ENCODE data around the gene PAFAH1B1.
"Not testable (repeated sequence)": the region's sequence is repeated elsewhere in the genome, so short reads cannot be mapped to it uniquely, and the experiment has no call there.

The PAFAH1B1 gene

DNA sequence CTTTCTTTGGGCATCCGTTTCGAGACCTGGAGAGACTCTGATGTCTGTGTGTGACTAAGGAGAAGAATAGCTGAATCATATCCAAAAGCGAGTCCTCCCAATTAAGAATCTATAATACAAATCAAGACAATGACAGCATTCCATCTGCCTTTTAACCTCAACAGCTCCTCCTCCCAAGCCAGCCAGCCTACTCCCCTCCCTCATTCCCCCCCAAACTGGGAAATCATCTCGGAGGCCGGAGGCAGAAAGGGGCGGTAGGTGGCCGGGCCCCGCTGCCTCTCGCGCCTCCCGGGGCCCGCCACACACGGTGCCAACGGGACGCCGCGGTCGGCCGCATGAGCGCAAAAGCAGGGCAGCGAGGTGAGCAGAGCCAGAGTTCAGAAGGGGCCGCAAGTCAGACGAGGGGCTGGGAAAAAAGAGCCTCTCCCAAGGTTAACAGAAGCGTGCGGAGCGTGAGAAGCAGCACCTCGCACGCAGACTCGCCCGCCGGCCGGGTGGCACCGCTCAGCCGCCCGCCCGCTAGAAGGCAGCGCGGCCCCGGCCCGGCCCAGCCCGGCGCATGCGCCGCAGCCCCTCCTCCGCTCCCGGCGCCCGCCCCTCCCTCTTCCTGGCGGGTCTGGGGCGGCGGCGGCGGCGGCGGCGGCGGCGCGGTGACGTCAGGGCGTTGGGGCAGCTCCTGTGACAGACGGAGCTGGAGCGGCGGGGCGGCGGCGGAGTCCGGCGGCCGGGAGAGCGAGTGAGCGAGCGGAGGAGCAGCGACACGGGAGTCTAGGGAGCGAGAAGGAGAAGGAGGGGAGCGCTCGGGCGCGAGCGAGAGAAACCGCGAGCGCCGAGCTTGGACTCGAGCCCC is at the start of gene PAFAH1B1:
TSS of gene PAFAH1B1 (plus strand) at position 684 of the 850 bp plus-strand sequence. CDS start 44,635 bp downstream, outside the sequence.
- peak; percentile 90 for DNase-seq (ENCODE audit: low spot score)

DNA sequence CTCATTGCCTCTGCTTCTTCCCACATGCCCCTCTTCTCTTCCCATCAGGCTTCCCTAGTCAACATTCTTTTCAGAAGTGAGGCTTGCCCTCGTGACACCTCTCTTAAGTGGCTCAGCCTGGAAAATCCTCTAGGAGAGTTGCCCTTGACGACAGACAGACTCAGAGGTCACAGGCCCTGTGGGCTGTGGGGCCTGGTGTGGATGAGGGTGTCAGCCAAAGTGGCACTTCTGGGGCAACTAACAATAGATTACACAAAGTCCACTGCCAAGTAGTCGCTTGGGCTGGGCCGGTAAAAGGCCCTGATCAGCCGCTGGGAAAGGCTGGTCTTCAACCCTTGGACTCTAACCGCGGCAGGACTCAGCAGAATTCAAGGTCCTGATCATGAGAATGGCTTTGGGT is 48.1 kb upstream of the PAFAH1B1 start:
- no peak for DNase-seq (ENCODE audit: low spot score)

DNA sequence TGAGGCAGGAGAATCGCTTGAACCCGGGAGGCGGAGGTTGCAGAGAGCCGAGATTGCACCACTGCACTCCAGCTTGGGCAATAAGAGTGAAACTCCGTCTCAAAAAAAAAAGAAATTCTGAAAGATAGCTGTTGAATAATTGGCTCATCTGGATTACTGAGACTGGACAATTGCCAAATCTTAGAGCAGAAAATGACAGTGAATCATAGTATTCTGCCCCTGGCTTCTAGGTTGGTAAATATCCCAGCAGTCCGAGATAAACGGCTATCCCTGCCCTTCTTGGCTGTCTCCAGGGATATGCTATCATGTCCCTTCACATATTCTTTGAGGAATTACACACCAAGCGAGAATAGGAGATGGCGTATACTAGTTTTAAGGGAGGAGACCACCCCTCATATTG is 46.3 kb upstream of the PAFAH1B1 start:
- no peak for DNase-seq (ENCODE audit: low spot score)

DNA sequence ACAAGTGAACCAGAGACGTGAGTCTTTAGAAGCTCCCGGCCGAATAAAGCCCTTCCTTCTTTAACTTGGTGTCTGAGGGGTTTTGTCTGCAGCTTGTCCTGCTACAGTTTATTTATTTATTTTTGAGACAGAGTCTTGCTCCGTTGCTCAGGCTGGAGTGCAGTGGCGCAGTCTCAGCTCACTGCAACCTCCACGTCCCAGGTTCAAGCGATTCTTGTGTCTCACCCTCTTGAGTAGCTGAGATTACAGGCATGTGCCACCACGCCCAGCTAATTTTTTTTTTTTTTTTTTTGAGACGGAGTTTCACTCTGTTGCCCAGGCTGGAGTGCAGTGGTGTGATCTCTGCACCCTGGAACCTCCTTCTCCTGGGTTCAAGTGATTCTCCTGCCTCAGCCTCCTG is 45.4 kb upstream of the PAFAH1B1 start:
- DNase-seq (ENCODE audit: low spot score): not testable (repeated sequence)

DNA sequence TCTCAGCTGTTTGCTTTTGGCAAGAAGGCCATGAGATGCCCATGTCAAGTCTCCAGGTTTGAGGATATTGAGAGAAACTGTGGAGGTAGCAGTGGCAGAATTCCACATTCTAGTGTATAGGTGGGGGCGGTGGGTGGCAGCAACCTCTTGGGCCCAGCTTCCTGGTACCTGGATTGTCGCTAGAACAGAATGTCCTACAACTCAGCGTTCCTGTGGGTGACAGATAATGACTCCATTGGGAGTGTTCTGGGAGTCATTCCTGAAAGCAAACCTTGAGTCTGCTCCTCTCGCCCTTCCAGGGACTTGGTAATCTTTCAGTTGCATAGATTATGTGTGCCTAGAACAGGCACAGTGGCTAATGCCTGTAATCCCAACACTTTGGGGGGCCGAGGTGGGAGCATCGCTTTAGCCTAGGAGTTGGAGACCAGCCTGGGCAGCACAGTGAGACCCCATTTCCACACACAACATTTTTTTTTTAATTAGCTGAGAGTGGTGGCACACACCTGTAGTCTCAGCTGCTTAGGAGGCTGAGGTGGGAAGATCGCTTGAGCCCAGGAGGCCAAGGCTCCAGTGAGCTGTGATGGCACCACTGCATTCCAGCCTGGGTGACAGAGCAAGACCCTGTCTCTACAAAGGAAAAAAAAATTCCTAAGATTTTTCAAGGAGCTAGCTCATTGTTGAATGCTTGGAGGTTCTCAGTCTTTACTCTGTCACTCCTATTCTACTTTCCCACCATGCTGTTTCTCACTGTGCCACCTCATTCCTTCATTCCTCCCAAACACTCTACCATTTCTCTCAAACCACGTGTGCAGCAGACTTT is 43.9 kb upstream of the PAFAH1B1 start:
- DNase-seq (ENCODE audit: low spot score): no peak

DNA sequence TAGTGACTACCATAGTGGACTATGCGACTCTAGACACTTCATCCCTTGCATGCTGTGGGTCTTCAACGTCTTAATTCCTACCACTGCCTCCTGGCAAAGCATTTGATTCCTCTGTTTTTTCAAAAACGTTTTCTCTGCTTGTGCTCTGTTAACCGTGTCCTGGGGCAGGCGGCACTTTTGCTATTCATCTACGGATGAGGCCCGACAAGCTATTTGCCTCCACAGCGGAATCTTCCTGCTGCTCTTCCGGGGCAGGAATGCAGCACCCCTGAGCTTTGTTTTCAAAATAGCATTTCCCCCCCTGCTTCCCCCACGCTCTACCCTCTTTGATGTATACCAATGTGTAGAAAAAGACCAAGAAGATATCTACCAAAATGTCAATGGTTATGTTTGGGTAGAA is 42.0 kb upstream of the PAFAH1B1 start:
- no peak for DNase-seq (ENCODE audit: low spot score)

DNA sequence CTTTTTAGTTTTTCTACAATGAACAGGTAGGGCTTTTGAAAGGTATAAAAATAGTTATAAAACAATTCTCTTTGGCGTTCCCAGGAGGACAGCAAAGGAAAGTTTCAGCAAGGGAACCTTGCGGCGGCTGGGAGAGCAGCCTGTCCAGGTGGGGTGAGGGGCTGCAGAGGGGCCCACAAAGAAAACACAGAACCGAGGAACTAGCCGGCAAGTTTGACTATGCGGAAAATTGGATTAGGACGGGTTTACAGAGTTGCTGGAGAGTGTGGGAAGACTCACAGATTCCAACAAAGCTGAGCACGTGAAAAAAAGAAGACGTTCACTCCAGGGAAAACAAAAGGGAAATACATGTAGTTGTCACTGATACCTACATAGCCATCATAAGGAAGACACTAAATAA is 41.5 kb upstream of the PAFAH1B1 start:
- DNase-seq (ENCODE audit: low spot score): no peak

DNA sequence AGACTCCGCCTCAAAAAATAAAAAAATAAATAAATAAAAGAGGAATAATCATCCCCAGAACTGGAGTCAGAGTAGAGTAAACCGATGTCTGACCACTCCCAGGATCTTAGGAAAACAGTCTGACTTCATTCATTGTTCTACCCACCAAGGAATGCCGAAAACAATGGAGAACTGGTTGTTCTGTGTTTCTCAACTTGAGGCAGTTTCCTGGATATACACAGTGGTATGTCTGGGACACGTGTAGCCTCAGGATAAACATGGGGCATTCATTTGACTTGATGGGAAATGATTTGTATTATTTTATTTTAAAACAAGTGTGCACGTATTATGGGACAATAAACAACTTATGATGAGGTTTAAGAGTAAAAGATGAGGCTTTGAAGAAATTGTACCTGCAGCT is 32.8 kb upstream of the PAFAH1B1 start:
- DNase-seq (ENCODE audit: low spot score): no peak

DNA sequence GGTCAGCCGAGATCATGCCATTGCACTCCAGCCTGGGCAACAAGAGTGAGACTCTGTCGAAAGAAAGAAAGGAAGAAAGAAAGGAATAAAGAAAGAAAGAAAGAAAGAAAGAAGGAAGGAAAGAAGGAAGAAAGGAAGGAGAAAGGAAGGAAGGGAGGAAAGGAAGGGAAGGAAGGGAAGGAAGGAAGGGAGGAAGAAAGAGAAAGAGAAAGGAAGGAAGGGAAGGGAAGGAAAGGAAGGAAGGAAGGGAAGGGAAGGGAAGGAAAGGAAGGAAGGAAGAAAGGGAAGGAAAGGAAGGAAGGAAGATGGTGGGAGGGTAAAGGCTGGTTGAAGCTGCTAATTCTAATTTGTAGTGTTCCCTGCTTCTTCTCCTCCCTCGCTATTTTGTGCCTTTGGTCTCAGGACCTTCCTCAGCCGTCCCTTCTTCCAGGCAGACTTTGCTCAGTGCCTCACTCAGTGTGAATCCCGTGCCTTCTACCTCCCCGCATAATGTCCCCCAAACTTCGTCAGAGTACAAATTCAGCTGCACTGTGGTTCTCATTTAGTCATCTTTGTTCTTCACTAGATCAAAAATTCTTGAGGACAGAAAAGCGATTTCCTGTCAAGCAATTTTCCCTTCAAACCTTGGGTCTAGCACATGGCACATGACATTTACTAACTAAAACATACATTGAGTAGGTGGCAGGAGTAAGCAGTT is 31.1 kb upstream of the PAFAH1B1 start:
- DNase-seq (ENCODE audit: low spot score): no peak

DNA sequence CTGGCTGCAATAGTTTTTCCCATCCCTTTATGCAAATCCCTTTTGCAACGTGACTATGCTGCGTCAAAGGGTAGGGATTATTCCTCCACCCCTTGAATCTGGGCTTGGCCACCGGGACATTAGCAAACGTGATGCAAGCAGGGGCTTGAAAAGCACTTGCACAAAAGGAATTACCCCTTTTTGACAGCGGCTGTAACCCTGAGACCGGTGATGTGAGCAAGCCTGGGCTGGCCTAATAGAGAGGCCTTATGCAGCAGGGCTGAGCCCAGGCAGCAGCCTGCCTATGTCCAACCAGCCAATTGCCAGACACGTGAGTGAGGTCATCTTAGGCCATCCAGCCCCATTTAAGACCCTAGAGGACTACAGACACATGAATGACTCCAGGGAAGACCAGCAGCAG is 30.4 kb upstream of the PAFAH1B1 start:
- DNase-seq (ENCODE audit: low spot score): no peak

DNA sequence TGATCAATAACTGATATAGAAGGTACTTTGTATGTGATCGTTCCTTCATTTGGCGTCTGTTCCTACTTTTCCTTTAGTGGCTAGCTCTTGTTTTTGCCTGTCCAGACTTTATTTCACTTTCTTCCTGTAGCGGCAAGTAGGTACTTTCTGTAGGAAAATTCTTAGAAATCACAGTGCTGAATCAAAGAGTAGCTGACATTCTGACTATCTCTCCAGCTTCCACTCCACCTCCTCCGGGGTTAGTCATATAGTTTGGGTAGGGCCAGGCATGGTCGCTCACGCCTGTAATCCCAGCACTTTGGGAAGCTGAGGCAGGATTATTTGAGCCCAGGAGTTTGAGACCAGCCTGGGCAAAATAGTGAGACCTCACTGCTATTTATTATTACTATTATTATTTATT is 29.9 kb upstream of the PAFAH1B1 start:
- DNase-seq (ENCODE audit: low spot score): no peak

DNA sequence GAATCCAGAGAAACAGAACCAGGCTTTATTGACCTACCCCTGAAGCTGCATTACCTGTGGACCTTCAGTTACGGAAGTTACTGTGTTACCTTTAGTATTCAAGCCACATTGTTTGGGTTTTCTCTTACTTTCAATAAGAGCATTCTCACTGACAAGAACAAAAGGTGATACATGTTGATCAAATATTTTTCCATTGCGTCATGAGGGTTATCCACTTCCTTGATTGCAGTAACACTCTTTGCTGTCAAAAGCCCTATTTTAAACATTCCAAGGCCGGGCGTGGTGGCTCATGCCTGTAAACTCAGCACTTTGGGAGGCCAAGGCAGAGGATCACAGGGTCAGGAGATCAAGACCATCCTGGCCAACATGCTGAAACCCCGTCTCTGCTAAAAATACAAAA is 28.6 kb upstream of the PAFAH1B1 start:
- no peak for DNase-seq (ENCODE audit: low spot score)

DNA sequence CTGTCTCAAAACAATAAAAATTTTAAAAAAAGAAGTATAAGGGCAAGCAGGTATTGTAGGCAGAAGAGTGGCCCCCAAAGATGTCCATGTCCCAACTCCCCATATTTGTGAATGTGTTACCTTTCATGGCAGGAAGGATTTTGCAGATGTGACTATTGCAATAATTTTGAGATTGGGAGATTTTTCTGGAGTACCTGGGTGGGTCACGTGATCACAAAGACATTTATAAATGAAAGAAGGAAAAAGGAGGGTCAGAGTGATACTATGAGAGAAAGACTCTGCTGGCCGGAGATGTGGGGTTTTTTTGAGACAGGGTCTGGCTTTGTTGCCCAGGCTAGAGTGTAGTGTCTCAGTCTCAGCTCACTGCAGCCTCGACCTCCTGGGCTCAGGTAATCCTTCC is 27.4 kb upstream of the PAFAH1B1 start:
- DNase-seq (ENCODE audit: low spot score): no peak

DNA sequence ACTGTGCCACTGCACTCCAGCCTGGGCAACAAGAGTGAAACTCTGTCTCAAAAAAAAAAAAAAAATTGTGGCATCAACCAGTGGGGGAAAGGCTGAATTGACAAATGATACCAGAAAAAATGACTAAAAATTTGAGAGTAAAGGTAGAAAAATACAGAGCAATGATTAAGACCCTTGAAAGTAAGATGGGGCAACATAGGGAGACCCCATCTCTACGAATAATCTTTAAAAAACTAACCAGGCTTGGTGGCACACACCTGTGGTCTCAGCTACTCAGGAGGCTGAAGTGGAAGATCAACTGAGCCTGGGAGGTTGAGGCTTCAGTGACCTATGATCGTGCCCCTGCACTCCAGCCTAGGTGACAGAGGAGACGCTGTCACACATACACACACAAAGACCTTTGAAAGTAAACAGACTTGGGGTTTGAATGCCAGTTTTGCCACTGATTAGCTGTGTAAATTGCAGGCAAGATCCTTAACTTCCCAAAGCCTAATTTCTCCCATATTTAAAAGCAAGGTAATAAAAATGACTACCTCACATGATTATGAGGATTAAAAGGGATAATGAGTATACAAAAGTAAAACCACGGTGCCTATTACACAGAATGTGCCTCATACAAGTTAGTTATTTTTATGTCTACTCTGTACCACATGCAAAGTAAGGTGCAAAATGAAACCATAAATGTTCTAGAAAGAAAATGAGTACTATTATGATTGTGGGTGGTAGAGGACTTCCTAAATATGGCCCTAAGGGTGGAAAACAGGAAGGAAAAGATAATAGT is 21.7 kb upstream of the PAFAH1B1 start:
- no peak for DNase-seq (ENCODE audit: low spot score)

DNA sequence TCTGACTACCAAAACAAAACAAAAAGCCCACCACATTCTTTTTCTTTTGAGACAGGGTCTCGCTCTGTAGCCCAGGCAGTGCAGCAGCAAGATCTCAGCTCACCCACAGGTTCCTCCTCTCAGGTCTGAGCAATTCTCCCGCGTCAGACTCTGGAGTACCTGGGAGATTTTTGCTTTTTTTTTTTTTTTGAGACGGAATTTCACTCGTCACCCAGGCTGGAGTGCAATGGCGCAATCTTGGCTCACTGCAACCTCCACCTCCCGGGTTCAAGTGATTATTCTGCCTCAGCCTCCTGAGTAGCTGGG is 21.2 kb upstream of the PAFAH1B1 start:
- DNase-seq (ENCODE audit: low spot score): not testable (repeated sequence)

DNA sequence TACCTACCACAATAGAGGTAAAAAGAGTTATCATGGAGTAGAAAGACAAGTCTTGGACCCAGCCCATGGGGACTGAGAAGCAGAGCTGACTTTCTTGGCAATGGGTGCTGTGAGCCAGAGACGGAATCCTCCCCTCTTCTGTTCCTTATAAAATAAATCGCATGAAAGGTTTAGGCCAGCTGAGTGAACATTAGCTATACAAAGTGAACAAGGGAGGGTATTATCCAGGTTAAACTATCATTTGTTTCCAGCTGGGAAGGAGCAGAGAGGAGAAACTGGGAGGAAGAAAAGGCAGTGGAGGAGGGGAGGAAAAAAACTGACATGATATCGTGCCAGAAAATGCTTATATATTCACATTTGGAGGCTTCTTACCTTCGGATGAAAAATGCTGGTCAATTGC is 13.3 kb upstream of the PAFAH1B1 start:
- no peak for DNase-seq (ENCODE audit: low spot score)

DNA sequence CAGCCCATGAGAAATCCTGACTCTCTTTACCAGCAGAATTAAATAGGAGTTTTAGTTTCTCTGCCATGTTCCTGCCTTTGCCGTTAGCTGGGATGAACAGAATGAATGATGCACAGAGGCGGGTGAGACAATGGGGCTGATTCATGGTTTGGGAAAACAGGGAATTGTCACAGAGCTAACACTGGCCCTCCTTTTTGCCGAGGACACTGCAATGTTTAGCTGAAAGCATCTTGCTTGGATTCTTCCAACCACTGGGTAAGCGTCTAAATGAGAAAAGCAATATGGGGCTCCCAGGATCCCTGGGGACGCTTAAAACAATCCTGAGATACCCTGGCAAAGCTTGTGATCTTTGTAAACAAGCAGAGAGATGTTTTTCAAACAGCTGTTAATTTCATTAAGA is 12.8 kb upstream of the PAFAH1B1 start:
- DNase-seq (ENCODE audit: low spot score): no peak

DNA sequence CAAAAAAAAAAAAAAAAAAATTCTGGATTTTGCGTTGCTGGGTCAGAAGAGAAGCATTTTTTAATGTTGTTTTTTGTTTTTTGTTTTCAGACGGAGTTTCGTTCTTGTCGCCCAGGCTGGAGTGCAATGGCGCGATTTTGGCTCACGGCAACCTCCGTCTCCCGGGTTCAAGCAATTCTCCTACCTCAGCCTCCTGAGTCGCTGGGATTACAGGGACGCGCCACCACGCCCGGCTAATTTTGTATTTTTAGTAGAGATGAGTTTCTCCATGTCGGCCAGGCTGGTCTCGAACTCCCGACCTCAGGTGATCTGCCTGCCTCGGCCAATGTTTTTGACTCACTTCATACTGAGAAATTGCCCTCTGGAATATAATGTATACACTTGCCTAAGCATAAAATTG is 11.0 kb upstream of the PAFAH1B1 start:
- no peak for DNase-seq (ENCODE audit: low spot score)

DNA sequence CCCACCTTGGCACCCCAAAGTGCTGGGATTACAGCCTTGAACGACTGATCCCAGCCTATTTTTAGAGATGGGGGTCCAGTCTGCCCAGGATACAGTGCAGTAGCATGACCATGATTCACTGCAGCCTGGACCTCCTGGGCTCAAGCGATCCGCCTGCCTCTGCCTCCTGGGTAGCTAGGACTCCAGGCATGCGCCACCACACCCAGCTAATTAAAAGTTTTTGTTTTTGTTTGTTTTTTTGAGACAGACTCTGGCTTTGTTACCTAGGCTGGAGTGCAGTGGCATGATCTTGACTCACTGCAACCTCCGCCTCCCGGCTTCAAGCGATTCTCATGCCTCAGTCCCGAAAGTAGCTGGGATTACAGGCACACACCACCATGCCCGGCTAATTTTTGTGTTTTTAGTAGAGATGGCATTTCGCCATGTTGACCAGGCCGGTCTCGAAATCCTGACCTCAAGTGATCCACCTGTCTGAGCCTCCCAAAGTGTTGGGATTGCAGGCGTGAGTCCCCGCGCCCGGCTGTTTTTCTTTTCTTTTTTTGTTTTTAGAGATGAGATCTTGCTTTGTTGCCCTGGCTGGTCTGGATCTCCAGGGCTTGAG is 2.3 kb upstream of the PAFAH1B1 start:
- no peak for DNase-seq (ENCODE audit: low spot score)

DNA sequence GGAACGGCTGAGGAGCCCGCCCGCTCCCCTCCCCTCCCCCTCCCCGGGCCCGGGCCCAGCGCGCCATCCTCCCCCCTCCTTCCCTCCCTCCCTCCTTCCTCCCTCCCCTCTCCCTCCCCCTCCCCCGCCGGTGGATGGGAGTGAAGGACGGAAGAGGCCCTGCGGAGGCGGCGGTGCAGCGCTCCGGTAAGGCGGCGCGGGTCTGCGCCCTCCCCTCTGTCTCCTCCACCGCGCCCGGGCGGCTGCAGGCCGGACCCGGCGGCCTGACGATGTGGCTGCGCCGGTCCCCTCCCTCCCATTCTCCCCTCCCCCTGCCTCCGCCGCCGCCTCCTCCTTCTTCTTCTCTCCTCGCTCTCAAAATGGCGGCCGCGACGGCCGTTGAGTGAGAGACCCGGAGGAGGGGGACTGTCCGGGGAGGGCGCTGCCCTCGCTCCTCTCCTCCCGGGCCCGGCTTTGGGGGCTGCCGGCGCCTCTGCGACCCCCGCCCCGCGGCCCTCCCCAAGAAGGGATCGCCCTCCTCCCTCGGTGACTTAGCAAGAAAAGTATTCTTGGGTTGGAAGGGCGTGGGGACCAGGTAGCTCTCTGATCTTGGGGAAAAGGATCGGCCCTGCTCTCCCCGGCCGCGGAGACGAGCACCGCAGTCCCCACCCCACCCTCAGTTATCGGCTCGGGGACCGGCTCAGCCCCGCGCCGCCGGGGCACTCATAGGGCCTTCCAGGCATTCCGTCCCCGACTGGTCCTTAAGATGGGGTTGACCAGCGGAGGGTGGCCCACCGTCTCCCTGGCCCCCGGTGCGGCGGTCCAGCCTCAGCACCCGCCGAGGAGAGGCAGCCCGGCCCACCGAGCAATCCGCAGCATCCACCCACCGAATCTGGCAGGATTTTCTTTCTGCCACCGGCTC is 617 bp downstream of the PAFAH1B1 start:
- peak; percentile 79 for DNase-seq (ENCODE audit: low spot score)
